AG09309 (cell line): ENCODE results near the gene B4GALT1.

Experiments used
- DNase-seq: peaks from one replicate; pipeline ENCODE4 v3.0.0-alpha.2; 2010; ENCODE audit warnings: low read depth
- H3K4me3 ChIP-seq: 2 replicates; pipeline ENCODE4 v1.5.1; 2011; ENCODE audit warnings: mild to moderate bottlenecking, low read depth, low read length, moderate library complexity; ENCODE audit not compliant: control insufficient read depth
- TF ChIP-seq, protein P1 (sequence below): IDR thresholded peaks from 2 replicates; pipeline ENCODE4 v1.5.1; 2011; ENCODE audit warnings: mild to moderate bottlenecking, low read depth, low read length, inconsistent platforms; ENCODE audit not compliant: insufficient read depth, control insufficient read depth; ENCODE audit errors: missing control alignments

B4GALT1 gene

DNA sequence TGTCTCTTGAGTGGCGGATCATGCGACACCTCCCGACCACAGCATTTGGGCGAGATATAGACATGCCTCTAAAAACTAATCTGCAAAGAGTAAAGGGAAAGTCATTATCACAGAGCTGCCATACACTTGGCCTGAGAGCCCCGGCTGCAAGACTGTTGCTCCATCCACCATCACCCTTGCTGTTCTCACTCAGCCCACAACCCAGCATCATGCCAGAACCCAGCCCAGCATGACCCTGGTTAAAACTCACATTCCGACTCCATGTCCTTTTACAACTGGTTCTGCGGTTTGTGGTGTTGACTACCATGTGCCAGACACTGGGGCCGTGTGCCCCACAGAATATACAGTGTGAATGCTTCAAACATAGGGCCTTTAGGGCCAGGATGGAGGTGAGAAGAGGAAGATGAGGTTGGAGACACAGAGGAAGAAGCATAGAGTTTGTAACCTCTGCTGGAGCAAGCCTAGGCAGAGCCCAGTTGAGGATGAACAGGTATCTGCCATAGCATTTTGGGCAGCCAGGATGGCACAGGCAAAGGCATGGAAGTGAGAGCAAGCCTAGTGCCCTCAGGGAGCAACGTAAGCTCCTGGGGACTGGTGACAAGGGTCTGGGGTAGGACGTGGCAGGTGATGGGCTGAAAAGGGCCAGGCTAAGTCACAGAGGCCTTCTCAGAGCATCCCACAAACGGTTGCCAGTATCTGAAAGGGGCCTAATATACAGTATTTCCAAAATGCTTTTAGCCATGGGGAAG, 53.2 kb downstream of the B4GALT1 start:
- DNase-seq: no peak
- TF ChIP-seq, protein P1, sequence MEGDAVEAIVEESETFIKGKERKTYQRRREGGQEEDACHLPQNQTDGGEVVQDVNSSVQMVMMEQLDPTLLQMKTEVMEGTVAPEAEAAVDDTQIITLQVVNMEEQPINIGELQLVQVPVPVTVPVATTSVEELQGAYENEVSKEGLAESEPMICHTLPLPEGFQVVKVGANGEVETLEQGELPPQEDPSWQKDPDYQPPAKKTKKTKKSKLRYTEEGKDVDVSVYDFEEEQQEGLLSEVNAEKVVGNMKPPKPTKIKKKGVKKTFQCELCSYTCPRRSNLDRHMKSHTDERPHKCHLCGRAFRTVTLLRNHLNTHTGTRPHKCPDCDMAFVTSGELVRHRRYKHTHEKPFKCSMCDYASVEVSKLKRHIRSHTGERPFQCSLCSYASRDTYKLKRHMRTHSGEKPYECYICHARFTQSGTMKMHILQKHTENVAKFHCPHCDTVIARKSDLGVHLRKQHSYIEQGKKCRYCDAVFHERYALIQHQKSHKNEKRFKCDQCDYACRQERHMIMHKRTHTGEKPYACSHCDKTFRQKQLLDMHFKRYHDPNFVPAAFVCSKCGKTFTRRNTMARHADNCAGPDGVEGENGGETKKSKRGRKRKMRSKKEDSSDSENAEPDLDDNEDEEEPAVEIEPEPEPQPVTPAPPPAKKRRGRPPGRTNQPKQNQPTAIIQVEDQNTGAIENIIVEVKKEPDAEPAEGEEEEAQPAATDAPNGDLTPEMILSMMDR: no peak
- H3K4me3 ChIP-seq: no peak overlapping the region

DNA sequence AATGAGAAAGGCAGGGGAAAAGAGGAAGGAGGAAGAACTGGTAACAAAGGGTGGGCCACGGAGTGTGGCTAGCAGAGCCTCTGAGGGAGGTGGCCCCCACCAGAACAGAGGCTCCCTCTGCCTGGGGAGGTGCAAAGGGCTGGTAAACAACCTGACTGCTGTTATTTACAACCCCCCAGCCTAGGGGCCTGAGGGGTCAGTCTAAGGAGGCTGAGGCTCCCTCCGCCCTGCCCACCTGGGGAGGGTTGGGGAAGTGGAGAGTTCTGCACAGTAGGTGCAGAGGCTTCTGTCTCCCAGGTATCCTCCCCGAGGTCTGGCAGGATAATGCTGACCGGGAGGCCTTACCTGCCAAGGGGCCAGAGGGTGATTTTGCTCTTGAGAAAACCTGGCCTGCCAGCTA, 55.0 kb downstream of the B4GALT1 start:
- TF ChIP-seq, protein P1: no peak
- DNase-seq: no peak
- no peak overlapping the region for H3K4me3 ChIP-seq

DNA sequence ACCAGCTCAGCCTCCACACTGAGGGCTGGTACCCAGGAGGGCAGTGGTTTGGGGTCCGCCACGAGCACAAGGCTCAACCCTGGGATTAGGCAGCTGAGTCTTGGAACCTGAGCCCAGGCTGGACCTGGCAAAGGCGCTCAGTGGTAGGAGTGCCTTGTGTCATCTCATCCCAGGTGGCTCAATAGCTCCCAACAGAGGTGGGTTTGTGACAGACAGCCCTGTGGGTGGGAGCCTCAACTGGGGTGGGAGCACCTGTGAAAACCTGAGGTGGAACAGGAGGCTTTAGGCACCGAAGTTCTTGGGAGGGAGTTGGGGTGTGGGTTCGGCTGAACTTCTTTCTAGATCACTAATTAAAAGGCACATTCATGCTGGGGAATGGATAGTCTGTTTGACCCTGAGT, 55.5 kb downstream of the B4GALT1 start:
- DNase-seq: no peak
- TF ChIP-seq, protein P1: no peak
- no peak overlapping the region for H3K4me3 ChIP-seq

DNA sequence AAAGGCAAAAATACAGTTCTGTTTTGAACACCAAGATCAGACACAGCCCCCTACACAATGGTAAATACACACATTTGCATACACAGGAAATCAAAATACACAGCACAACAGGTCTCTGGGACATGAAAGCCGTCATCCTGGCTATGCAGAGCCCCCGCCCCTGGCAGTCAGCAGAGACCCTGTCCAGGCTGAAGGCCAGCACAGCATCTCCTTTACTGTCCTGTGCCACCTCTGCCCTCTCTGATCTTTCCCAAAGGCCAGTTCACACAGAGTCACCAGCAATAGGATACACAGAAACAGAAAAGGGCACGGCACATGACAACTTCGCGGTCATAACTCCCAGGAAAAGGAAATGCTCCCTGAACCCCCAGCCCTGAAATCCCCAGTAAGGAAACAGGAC, 56.5 kb downstream of the B4GALT1 start:
- DNase-seq: no peak
- H3K4me3 ChIP-seq: no peak overlapping the region
- TF ChIP-seq, protein P1: no peak

DNA sequence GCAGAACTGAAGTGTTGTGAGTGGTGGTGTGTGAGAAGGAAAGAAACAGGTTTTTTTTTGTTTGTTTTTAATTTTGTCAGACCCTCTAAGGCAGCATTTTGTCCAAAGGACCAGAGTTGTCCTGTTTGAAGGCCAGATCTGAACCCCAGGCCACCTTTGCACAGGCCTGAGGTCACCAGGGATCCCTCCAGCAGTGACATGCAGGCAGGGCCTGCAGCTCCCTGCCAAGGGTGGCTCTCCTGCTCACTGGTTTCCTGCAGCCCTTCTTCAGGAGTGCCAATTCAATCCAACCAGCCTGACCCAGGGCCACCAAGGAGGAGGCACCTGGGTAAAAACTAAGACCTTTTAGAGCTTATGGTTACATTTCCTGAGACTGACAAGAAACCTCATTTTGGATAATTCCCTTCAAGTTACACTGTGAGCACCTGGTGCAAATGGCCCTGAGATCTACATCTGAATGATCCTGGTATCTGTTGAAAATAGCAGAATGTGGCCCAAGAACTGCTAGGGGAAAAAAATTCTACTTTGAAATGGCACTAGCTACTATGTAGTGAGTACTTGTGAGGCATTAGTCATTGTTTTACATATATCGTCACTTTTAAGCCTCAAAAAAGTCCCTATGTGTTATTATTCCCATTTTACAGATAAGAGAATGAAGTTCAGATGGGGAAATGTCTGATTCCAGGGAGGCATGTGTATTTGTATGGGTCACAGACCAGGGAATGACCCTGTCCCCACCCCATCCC, 57.1 kb downstream of the B4GALT1 start:
- no peak for DNase-seq
- H3K4me3 ChIP-seq: no peak overlapping the region
- TF ChIP-seq, protein P1: no peak

DNA sequence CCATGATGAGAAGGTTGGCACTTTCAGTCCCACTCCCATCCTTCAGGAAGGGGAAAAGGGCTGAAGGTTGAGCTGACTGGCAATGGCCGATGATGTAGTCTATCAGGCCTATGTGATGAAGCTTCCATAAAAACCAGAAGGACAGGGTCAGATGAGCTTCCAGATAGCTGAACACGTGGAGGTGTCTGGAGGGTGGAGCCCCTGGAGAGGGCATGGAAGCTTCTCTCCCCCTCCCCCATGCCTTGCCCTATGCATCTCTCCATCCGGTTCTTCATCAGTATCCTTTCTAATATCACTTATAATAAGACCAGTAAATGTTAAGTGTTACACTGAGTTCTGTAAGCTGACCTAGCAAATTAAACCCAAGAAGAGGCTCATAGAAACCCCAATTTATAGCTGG, 58.0 kb downstream of the B4GALT1 start:
- no peak overlapping the region for H3K4me3 ChIP-seq
- DNase-seq: no peak
- TF ChIP-seq, protein P1: no peak

DNA sequence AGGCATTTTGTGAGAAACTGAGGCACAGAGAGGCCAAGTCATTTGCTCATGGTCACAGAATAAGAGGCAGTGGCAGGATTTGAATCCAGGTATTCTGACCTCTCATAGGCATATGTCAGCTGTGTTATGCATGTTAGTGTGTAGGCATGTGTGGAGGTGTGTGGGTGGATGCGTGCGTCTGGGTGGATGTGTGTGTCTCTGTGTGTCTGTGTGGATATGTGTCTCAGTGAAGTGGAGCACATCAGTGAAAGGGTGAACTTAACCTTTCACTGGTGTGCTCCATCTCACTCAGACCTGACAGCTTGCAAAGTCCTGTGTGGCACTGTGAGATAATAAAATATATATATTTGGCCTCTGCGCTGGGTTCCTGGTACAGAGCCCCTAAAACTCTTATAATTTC, 58.7 kb downstream of the B4GALT1 start:
- H3K4me3 ChIP-seq: no peak overlapping the region
- TF ChIP-seq, protein P1: no peak
- no peak for DNase-seq
